H1 (cell line): Measurements from ENCODE around the gene SHISA8. TPM values are rescaled to one million over a fixed set of nuclear protein-coding genes. Genes with fewer than 3 reads are reported as not detected.

Experiments
- BRCA1 ChIP-seq: IDR thresholded peaks from 2 replicates; pipeline ENCODE4 v1.6.1; 2012; ENCODE audit warnings: low read depth, low read length, improper control_type of control experiment
- YY1 ChIP-seq: IDR thresholded peaks from 2 replicates; pipeline ENCODE4 v1.6.1; 2011; ENCODE audit warnings: low read depth, mild to moderate bottlenecking, low read length
- polyA plus RNA-seq, 7 experiments: library from polyadenylated mRNA; depleted of rRNA in 3 of 7; stranded (reverse) in 5 of 7; unstranded in 2 of 7; fragments of >200 nt in 5 of 7; fragments of 200-250 nt in 2 of 7; gene quantifications; 1 replicate in 5 of 7; 2 replicates in 1 of 7; 4 replicates in 1 of 7; pipeline versions ENCODE4 v1.2.1 to v1.2.3, GENCODE V29; 2011 to 2013; ENCODE audit warnings: missing spikeins in 2 of 7, mixed read lengths in 2 of 7
- total RNA-seq: library from RNA; stranded (reverse); fragmentation: NEBNext Ultra II Directional; extraction: Animal tissue kit (Norgen Biotek cat#: 25700); gene quantifications from 2 replicates; pipeline ENCODE4 v1.2.1, GENCODE V29; 2021

The SHISA8 gene
- total and polyA plus RNA-seq, 2 of the 8 experiments (the other 6 are each of a cell fraction or from before 2014, with no cell fraction given), result 0.14 to 0.89 TPM

GRCh38 chr22:41902016-41902415 lies 12.9 kb downstream of the SHISA8 start (continued):
- TF ChIP-seq BRCA1 (no peak), YY1 (no peak)
